ENCODE results near the gene TOGARAM2.
"Not testable (repeated sequence)": the region's sequence is repeated elsewhere in the genome, so short reads cannot be mapped to it uniquely, and the experiment has no call there.

- not testable (repeated sequence) for TF ChIP-seq FOSL1 (IDR thresholded peaks at IDR 0.05; ENCODE audit: low read depth); CBX3 (IDR thresholded peaks at IDR 0.05; ENCODE audit: low read depth); CEBPB (IDR thresholded peaks at IDR 0.05; ENCODE audit: low read depth); CTCF (IDR thresholded peaks at IDR 0.05 in 2 of 3, conservative IDR thresholded peaks at IDR 0.05 in 1 of 3; ENCODE audit: borderline replicate concordance in 1 of 3, insufficient read depth in 1 of 3, low read depth in 2 of 3, low read length in 2 of 3); POLR2A (IDR thresholded peaks at IDR 0.05; ENCODE audit: borderline replicate concordance, extremely low read depth, insufficient read depth, insufficient read length); REST (IDR thresholded peaks at IDR 0.05; ENCODE audit: low read depth); EZH2 (IDR thresholded peaks at IDR 0.05); TCF7L2 (IDR thresholded peaks at IDR 0.05; ENCODE audit: borderline replicate concordance, extremely low read depth, insufficient read depth, insufficient read length); ATF3 (IDR thresholded peaks at IDR 0.05); EZH2phosphoT487 (IDR thresholded peaks at IDR 0.05; ENCODE audit: borderline replicate concordance)
These were observed 3.1 kb upstream of the TOGARAM2 start for GRCh38 chr2:28978001-28978400.
